Measurements from ENCODE around the gene RFX6.
A peak's percentile ranks its signal among the peaks of the same experiment; 100 is the strongest.

The RFX6 gene

DNA sequence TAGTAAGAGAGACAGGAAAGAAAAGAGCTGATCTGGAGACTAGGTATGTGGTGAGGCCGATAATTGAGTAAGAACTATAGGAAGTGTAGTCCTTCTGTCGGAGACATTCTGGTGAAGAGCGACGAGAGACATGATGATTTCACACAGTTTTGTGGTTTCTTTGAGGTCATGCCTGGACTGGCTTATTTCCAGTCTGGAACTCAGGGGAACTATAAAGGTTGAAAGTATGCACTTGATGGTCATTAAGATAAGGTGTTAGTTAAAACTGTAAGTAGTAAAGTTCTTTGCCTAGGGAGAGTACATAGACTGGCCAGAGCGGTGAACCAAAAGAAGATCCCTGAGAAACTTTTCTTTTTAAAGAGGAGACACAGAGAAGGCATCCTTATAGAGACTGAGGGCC lies 68.8 kb downstream of the RFX6 start (continued):
- TF ChIP-seq ZNF221 (tag by site-specific recombination; IDR thresholded peaks at IDR 0.05; ENCODE audit: borderline replicate concordance), result no peak
- peak; percentile 98 for TF ChIP-seq HOXD13 (CRISPR knock-in tag; IDR thresholded peaks at IDR 0.05; ENCODE audit: borderline replicate concordance)
- TF ChIP-seq SP2 (tag by site-specific recombination; IDR thresholded peaks at IDR 0.05), result no peak
- TF ChIP-seq ZIC2 (tag by site-specific recombination; IDR thresholded peaks at IDR 0.05), result no peak
- TF ChIP-seq ZFP69B (tag by site-specific recombination; IDR thresholded peaks at IDR 0.05), result peak; percentile 68; the same call in 1 of the 2 replicates
- TF ChIP-seq HIC1 (tag by site-specific recombination; IDR thresholded peaks at IDR 0.05), result peak; percentile 97
- TF ChIP-seq, protein P1, sequence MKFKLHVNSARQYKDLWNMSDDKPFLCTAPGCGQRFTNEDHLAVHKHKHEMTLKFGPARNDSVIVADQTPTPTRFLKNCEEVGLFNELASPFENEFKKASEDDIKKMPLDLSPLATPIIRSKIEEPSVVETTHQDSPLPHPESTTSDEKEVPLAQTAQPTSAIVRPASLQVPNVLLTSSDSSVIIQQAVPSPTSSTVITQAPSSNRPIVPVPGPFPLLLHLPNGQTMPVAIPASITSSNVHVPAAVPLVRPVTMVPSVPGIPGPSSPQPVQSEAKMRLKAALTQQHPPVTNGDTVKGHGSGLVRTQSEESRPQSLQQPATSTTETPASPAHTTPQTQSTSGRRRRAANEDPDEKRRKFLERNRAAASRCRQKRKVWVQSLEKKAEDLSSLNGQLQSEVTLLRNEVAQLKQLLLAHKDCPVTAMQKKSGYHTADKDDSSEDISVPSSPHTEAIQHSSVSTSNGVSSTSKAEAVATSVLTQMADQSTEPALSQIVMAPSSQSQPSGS (tag by site-specific recombination; IDR thresholded peaks at IDR 0.05; ENCODE audit: low read depth), result peak; percentile 63; the same call in 1 of the 2 replicates
- TF ChIP-seq ZNF10 (tag by site-specific recombination; IDR thresholded peaks at IDR 0.05), result peak; percentile 83
- peak; percentile 63 for TF ChIP-seq ZNF600 (tag by site-specific recombination; IDR thresholded peaks at IDR 0.05)
- TF ChIP-seq PBX3 (CRISPR knock-in tag; IDR thresholded peaks at IDR 0.05), result no peak
- TF ChIP-seq ZNF791 (tag by site-specific recombination; IDR thresholded peaks at IDR 0.05), result no peak
- TF ChIP-seq ZNF350 (tag by site-specific recombination; IDR thresholded peaks at IDR 0.05), result no peak
- peak; percentile 85; the same call in 1 of the 2 replicates for TF ChIP-seq ZSCAN23 (tag by site-specific recombination; IDR thresholded peaks at IDR 0.05)
- TF ChIP-seq, protein P2, sequence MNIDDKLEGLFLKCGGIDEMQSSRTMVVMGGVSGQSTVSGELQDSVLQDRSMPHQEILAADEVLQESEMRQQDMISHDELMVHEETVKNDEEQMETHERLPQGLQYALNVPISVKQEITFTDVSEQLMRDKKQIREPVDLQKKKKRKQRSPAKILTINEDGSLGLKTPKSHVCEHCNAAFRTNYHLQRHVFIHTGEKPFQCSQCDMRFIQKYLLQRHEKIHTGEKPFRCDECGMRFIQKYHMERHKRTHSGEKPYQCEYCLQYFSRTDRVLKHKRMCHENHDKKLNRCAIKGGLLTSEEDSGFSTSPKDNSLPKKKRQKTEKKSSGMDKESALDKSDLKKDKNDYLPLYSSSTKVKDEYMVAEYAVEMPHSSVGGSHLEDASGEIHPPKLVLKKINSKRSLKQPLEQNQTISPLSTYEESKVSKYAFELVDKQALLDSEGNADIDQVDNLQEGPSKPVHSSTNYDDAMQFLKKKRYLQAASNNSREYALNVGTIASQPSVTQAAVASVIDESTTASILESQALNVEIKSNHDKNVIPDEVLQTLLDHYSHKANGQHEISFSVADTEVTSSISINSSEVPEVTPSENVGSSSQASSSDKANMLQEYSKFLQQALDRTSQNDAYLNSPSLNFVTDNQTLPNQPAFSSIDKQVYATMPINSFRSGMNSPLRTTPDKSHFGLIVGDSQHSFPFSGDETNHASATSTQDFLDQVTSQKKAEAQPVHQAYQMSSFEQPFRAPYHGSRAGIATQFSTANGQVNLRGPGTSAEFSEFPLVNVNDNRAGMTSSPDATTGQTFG (tag by site-specific recombination; IDR thresholded peaks at IDR 0.05; ENCODE audit: borderline replicate concordance), result no peak
- TF ChIP-seq ZNF335 (tag by site-specific recombination; conservative IDR thresholded peaks at IDR 0.05), result no peak; the same call in 1 of the 2 replicates
- TF ChIP-seq, protein P3, sequence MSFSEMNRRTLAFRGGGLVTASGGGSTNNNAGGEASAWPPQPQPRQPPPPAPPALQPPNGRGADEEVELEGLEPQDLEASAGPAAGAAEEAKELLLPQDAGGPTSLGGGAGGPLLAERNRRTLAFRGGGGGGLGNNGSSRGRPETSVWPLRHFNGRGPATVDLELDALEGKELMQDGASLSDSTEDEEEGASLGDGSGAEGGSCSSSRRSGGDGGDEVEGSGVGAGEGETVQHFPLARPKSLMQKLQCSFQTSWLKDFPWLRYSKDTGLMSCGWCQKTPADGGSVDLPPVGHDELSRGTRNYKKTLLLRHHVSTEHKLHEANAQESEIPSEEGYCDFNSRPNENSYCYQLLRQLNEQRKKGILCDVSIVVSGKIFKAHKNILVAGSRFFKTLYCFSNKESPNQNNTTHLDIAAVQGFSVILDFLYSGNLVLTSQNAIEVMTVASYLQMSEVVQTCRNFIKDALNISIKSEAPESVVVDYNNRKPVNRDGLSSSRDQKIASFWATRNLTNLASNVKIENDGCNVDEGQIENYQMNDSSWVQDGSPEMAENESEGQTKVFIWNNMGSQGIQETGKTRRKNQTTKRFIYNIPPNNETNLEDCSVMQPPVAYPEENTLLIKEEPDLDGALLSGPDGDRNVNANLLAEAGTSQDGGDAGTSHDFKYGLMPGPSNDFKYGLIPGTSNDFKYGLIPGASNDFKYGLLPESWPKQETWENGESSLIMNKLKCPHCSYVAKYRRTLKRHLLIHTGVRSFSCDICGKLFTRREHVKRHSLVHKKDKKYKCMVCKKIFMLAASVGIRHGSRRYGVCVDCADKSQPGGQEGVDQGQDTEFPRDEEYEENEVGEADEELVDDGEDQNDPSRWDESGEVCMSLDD (tag by site-specific recombination; IDR thresholded peaks at IDR 0.05), result no peak
- TF ChIP-seq ZNF404 (tag by site-specific recombination; IDR thresholded peaks at IDR 0.05), result no peak
- TF ChIP-seq ZNF837 (tag by site-specific recombination; IDR thresholded peaks at IDR 0.05), result no peak
- TF ChIP-seq AEBP2 (tag by site-specific recombination; IDR thresholded peaks at IDR 0.05; ENCODE audit: borderline replicate concordance), result no peak
- TF ChIP-seq ZNF488 (tag by site-specific recombination; IDR thresholded peaks at IDR 0.05), result no peak
- TF ChIP-seq BCL11A (tag by site-specific recombination; IDR thresholded peaks at IDR 0.05; ENCODE audit: low read depth), result peak; percentile 88
- TF ChIP-seq ZNF112 (tag by site-specific recombination; IDR thresholded peaks at IDR 0.05), result no peak
- peak; percentile 33 for TF ChIP-seq ZNF398 (tag by site-specific recombination; IDR thresholded peaks at IDR 0.05)
- no peak for TF ChIP-seq ZNF114 (tag by site-specific recombination; IDR thresholded peaks at IDR 0.05)
- no peak for TF ChIP-seq ZNF792 (tag by site-specific recombination; IDR thresholded peaks at IDR 0.05)
- no peak for TF ChIP-seq ZNF555 (tag by site-specific recombination; conservative IDR thresholded peaks at IDR 0.05)

All from HEK293 (cell line).